Activated CD8-positive, alpha-beta memory T cell treated with anti-CD3 and anti-CD28 coated beads for 48 hours (primary cell): ENCODE results near the gene SRP68.
"Not testable (repeated sequence)": the region's sequence is repeated elsewhere in the genome, so short reads cannot be mapped to it uniquely, and the experiment has no call there.

ENCODE experiments used
- DNase-seq, 3 experiments: peaks; one replicate each; pipeline ENCODE4 v3.0.0-alpha.2; 2020; ENCODE audit warnings: low read depth in 2 of 3, low spot score in 2 of 3

SRP68 gene

GRCh38 chr17:76076765-76077583 is 4.7 kb upstream of the SRP68 start:
- DNase-seq = no peak

DNA sequence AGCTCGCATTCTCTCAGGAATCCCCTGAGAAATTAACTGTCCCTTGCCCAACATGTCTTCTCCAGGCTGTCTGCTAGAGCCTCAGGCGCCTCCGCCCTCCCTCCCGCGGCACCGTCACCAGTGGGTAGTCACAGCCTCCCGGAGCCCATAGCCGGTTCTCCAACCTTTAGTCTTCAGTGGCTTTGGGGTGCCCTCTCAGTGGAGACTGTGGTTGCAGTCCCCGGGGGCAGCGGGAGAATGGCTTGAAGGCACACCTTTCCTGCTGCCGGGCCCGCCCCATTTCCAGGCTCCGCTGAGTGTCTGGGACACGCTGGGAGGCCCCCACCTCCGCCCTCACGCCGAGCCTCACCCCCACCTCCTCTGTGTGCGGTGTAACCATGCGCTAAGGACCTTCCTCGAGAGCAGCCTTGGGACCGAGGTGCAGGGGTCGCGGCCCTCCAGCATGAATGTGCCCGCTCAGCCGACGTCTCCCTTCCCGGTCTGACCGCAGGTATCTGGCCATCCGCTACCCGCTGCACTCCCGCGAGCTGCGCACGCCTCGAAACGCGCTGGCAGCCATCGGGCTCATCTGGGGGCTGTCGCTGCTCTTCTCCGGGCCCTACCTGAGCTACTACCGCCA is 3.9 kb upstream of the SRP68 start:
- no peak for DNase-seq

GRCh38 chr17:76075364-76076145 is 3.2 kb upstream of the SRP68 start:
- DNase-seq = no peak

- no peak for DNase-seq
Measured at GRCh38 chr17:76074390-76075363, 2.4 kb upstream of the SRP68 start, which contains the start of gene GALR2. Gene GALR2 (plus strand): TSS chr17:76074781. CDS start chr17:76074884, 103 bp downstream.

GRCh38 chr17:76071531-76072147 is 678 bp downstream of the SRP68 start:
- DNase-seq = no peak

GRCh38 chr17:76065775-76066174 is 6.5 kb downstream of the SRP68 start:
- no peak for DNase-seq

DNA sequence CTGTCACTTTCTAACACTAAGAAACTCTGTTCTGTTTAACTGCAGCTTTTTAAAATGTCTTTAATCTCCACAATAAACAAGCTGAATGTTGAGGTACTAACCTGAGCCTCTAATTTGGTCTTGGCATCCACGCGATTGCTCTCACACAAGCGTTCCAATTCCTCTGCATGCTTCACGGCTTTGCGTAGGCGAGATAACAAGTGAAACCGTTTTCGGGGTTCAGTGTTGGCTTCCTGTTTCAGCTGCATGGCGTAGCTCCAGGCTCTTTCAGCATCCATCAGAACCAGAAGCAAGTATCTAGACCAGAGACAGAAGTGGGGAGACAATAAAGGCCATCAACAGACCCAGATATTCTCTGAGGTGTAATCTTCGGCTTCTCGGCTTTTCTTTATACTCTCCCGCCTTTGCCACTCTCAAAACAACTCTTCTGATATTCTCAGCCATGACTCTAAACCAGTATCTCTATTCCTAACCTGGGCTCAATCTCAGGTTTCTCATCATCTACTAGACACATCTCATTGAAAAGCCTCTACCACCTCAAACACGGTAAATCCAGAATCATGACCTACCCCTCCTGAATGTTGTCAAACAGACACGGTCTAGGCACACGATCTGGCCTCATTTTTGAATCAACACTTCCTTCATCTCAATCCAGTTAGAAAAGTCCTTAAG is 8.3 kb downstream of the SRP68 start:
- DNase-seq = no peak

GRCh38 chr17:76058264-76058663 is 14.1 kb downstream of the SRP68 start:
- not testable (repeated sequence) for DNase-seq

GRCh38 chr17:76056882-76057281 is 15.4 kb downstream of the SRP68 start:
- no peak for DNase-seq

GRCh38 chr17:76054112-76054476 is 18.2 kb downstream of the SRP68 start:
- no peak for DNase-seq

DNA sequence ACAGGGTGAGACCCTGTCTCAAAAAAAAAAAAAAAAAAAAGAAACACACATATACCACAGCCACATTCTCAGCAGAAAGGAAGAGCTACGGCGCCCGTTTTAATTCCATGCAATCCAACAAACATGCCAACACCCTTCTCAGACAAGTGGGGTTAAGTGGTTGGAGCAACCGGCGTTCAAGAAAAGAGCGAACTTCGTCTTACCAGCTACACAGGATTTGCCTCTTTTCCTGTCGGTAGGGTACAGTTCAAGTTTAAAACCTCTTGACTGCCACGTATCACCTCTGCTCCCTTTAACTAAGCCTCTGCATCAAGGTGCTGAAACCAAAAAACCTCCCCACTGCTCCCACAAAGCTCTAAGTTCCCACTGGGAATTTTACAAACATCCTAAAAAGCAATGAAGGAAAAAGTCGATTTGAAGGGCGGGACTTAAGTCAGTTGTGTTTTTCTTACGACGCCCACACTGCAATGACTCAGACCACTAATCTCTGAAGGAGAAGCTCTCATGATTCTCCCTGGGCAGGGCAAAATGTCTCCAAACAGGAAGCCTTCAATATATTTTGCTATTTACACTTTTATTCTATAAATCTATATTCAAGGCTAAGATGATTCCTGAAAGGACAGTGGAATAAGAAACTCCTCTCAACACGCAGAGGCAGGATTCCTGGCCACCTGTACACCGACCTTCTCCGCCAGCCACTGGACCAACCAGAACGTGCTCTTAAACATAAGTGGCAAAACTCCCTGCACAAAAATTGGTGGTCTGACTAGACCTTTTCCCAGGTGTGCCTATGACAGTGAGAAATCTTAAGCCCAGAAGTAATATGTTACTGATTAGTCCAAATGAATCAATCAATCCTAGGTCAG is 18.8 kb downstream of the SRP68 start:
- no peak for DNase-seq

DNA sequence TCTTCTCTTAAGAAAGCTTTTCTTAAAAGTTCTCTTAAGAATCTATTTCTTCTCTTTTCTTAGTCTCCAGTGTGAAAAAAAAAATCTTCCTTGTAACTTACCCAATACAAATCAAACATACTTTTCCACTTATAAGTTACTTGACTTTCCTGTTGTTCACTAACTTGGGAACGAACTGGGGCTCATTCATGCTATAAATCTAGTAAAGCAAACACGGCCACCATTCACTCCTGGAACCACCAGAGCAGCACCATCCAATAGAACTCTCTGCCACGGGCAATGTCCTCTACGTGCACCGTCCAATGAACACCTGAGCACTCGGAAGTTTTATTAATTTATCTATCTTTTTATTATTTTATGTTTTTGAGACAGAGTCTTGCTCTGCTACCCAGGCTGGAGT is 20.8 kb downstream of the SRP68 start:
- DNase-seq = no peak

- DNase-seq = no peak
Measured at GRCh38 chr17:76050538-76051467, 21.5 kb downstream of the SRP68 start.

GRCh38 chr17:76049836-76050537 is 22.3 kb downstream of the SRP68 start:
- DNase-seq = no peak

GRCh38 chr17:76049239-76049638 is 23.1 kb downstream of the SRP68 start:
- no peak for DNase-seq

- no peak for DNase-seq
Measured at GRCh38 chr17:76048711-76049110, 23.6 kb downstream of the SRP68 start.

- no peak for DNase-seq
Measured at GRCh38 chr17:76048025-76048605, 24.2 kb downstream of the SRP68 start.
